ENCODE measurements around the gene ZMYND10.

The ZMYND10 gene

DNA sequence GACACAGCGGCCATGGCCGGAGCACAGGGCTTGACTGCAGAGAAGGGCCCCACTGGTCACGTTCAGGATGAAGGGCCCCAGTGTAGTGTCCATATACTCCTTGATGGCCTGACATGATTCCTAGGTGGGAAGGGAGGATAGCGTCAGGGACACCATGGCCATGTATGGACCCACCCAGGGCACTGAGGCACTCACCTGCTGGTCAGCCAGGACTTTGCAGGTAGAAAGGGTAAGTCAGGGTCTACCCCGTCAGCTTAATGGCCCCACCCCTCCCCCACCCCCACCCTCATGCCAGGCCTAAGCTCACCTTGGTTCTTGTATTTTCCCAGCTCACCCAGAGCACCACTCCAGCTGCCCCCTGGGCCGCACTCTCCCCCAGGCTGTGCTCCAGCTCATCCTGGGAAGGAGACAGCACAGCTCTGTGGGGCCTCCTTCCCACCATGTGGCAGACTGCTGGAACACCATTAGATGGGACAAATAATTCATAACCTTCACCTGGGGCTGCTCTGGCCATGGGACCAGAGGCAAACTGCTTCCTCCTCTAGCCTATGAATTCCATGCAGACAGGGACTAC lies 44.8 kb downstream of the ZMYND10 start:
- no peak for DNase-seq

DNA sequence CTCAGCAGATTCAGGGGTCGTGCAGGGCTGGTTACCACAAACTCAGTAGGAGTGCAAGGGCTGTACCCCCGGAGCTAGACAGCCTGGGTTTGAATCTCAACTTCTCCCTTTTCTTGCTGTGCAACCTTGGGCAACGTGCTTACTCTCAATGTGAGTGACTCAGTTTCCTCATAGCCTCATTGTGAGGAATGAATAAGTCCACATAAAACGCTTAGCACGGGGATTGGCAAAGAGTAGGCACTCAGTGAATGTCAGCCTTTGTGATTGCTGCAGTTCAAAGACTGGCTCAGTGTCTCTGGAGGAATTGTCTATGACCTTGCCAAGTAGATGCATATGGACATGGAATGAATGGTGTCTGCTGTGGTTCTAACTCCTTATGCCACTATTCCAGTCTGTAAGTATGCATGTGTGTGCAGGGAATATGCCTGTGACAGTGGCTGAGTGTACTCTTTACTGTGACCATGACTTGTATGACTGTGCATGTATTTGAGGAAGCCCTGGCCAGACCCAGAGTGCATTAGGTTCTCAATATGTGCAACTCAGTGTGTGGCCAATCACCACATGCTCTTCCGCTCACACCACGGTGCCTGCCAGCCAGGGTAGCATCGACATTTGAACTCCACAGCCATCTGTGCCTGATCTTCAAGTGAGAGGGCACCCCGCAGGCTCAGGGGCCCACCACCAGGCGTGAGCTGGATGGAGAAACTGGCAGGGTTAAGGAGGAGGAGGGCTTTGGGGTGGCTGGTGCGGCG lies 45.4 kb downstream of the ZMYND10 start:
- DNase-seq: no peak

DNA sequence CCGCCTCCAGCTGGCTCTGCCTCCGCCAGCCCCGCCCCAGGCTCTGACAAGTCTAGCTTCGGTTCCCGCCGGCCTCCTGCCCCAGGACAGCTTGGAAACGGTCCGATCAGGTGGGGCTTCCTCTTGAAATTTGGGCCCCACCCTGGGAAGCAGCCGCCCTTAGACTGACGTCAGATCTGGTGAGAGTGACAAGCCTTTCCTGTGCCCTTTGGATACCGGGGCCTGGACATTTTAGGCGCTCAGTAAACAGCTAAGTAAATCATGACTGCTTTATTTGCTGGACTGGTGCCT lies 45.9 kb downstream of the ZMYND10 start:
- no peak for DNase-seq

DNA sequence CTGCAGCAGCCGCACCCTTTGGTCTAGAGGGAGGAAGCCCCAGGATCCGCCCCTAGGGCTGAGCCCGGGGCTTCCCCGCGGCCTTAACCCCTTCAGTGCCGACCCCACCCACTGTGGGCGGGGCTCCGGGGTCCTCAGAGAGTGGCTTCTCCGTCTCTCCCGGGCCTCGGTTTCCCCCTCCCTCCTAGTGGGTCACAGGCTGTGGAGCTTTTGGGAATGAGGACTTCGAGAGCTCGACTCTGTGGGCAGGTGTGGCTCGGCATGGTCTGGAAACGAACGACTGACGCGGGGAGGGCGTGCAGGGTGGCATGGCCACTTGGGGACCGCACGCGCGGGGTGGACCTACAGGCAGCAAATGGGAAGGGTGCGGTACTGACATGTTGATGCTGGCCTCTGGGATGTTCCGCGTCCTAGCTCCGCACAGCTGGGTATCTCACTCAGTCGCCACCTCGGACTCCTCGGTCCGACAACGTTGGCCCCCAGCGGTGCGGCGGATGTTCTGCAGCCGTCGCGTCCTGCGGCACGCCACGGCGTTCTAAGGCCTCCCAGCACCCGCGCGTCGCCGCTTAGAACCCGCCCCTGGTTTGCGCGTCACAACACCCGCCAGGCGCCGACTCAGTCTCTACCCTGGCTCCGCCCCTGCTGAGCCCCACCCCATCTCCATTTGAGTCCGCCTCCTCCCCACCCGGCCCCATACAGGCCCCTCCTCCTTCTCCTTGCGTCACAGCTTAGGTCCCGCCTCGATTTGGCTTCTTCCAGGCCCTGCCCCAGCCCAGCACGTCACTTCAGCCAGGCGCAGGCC lies 46.5 kb downstream of the ZMYND10 start, which contains the start of the genes HYAL3 and NAA80:
HYAL3 (minus strand) TSS at position 570 of the 802 bp plus-strand sequence. CDS start 3,803 bp downstream, outside the sequence.
NAA80 (minus strand) TSS at position 570 of the 802 bp plus-strand sequence. CDS start 1,942 bp downstream, outside the sequence.
- peak; percentile 100 for DNase-seq

DNA sequence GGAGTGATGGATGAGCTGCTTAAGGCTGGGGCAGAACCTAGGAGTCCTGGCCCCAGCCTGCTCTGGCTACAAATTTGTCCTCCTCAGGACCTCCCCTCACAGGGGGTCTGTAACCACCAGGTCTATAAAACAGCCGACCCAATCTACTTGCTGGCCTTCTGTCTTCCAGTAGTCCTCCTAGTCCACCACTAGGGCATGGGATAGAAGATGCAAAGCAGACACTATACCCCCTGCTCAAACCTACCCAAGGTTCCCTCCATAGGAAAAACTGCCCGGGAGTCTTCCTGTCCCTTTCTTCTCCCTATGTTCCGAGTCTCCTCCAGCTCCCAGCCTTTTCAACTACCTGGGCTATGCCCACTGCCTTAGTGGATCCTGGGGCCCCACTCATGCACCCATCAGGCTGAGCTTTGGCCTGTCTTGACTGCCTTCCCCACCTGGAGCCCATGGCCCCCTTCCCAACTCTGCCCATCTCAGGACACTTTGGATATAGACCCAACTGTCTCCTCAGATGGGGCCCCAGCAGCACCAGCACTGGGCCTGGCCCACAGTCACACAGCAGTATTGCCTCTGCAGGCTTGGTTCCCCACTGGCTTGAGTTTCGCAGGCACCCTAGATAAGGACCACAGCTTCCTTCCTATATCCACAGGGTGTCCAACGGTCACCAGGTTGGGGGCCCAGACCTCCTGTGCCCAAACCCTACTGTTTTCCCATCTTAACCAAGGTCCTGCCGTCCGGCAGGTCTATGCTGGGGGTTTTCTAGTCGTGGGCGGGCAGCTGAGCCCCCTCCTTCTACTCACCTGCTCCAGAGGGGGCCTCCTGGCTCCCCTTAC lies 47.4 kb downstream of the ZMYND10 start:
- no peak for DNase-seq

DNA sequence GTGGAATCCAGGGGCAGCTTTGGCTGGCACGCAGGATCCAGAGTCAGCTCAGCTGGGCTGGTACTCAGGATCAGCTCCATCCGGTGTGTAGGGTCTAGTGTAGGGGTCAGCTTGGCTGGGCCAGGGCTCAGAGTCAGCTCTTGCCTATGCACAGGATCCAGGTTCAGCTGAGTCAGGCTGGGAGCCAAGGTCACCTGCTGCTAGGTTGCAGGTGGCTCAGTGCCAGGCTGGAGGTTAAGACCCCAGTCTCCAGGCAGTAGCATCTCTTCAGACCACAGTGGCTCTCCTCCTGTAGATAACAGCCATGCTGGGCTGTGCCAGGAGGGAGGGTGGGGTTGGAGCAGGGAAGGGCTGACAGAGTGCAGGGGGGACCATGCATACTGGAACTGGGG lies 48.2 kb downstream of the ZMYND10 start:
- no peak for DNase-seq

DNA sequence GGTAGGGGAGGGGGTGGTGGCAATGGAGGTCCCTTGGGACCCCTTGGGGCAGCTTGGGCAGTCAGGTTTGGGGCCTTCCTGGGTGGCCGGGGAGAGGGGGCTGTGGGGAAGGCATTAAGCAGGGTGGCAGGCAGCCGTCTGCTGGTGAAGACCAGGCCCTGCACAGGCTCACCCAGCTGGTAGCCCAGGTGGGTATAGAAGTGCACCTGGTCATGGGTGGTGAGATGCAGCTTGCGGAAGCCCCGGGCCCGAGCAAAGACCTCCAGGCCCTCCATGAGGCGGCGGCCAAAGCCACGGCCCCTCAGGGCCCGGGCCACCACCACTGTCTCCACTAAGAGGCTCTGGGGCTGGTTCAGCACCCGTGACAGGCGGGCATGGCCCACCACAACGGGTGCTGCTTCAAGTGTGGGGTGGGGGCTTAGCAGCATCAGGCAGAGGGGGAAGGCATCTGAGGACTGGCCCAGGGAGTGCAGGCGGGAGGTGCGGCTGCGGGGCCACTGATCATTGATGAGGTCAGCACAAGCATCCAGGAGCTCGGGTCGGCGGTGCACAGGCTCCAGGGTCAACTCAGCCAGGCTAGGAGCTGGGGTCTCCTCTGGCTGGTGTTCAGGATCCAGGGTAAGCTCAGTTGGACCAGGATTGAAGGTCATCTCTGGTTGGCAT lies 48.7 kb downstream of the ZMYND10 start:
- DNase-seq: no peak

DNA sequence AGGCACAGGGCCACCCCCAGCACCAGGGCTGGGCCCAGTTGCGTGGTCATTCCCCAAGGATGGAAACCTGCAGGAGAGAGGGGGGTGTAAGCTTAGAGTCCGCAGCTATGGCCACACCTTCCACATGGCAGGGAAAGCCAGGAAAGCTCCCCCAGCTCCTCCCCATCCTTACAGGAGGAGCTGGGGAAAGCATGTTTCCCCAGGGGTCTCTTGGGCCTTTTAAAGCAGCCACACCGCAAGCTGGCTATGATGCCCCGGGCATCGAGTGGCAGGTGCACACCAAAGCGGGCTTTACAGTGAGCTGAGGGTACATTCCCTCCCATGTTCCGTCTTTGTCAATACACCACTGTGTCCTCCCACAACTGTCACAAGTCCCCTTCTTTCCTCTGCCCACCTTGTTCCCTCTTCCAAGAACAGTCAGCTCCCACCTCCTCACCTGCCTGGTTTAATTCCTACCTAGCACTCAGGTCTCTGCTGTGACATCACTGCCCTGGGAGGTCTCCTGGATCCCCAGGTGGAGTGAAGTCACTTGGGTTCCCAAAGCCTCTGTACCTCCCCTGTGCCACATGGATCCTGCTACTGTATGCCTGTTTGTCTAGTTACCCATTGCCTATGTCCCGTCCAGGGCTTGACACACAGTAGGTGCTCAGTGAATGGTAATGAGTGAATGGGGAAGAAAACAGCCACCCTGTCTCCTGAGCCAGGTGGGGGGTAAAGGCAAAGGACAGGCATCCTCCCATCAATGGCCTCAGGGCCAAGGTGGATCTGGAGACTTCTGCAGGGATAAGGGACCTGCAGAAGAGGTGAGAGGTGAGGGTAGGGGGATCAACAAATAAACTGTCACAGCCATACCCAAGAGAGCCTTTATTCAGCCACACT lies 49.7 kb downstream of the ZMYND10 start:
- no peak for DNase-seq

DNA sequence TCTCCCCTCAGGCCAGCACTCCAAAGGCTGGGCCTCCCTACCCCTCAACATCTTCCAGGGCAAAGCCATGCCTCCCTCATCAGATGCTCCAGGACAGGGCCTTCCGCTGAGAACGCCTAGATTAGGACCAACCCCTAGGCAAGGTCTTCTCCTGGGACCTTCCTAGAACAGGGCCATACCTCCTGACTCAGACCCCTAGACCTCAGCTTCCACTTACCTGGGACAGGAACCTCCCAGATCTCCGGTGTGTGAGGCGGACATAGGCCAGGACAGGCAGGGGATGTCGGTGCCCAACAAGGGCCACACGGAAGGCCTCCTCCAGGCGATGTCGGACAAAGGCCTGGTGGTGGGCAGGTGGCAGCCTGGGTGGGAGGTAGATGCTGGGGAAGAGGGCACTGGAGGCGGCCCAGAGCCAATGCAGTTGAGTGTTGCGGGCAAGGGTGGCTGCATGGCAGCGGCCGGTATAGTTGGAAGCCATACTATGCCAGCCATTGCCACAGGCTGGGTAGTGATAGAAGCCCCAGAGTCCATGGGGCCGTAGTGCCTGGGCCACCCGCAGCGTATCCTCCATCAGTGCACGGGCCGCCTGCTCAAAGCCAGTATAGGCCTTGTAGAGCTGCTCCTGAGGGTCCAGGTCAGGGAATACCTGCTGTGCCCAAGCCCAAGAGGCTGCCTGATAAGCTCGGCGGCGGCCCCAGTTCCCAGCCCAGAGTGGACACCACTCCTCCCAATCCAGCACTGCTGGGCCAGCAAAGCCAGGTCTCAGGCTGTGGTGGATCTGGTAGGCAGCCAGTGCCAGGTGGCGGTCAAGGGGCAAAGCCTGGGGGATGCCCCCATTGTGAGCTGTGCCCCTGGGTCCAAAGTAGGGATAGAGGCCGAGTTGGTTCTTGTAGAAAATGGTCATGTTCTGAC lies 50.8 kb downstream of the ZMYND10 start:
- no peak for DNase-seq

DNA sequence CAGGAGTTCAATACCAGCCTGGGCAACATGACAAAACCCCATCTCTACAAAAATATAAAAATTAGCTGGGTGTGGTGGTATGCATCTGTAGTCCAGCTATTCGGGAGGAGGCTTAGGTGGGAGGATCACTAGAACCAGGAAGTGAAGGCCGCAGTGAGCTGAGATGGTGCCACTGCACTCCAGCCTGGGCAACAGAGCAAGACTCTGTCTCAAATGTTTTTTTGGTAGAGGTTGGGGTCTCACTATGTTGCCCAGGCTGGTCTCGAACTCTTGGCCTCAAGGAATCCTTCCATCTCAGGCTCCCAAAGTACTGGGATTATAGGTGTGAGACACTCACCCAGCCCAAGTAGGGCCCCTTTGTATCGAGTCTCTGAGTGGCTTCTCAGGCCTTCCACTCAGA lies 51.4 kb downstream of the ZMYND10 start:
- no peak for DNase-seq

DNA sequence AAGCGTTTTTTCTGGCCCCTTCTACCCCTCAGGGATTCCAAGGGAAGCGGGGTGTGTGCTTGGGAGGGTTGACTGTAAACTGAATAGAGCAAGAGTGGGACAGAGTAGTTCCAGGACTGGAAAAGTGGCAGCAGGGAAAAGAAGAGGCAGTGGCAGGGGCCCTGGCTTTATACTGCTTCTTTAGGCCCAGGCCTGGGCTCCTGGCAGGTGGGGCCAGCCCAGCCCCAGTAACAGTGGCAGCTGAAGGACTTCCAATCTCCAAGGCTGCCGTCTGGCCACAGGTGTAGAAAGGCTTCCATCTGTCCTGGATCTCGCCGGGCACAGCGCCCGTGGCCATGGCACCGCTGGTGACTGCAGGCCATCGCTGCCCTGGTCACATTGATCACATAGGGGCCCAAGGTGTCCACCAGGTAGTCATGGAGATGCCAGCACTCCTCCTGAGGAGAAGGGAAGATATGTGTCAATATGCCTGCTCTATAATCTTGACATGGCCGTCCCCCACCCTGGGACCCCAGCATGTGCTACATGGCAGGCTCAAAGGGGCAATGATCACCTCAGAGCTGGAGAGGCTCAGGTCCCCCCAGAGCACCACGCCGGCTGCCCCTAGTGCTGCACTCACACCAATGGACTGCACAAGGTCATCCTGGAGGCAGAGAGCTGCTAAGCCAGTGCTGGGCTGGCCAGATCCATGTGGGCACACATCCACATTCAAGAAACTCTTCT lies 52.3 kb downstream of the ZMYND10 start:
- DNase-seq: no peak

DNA sequence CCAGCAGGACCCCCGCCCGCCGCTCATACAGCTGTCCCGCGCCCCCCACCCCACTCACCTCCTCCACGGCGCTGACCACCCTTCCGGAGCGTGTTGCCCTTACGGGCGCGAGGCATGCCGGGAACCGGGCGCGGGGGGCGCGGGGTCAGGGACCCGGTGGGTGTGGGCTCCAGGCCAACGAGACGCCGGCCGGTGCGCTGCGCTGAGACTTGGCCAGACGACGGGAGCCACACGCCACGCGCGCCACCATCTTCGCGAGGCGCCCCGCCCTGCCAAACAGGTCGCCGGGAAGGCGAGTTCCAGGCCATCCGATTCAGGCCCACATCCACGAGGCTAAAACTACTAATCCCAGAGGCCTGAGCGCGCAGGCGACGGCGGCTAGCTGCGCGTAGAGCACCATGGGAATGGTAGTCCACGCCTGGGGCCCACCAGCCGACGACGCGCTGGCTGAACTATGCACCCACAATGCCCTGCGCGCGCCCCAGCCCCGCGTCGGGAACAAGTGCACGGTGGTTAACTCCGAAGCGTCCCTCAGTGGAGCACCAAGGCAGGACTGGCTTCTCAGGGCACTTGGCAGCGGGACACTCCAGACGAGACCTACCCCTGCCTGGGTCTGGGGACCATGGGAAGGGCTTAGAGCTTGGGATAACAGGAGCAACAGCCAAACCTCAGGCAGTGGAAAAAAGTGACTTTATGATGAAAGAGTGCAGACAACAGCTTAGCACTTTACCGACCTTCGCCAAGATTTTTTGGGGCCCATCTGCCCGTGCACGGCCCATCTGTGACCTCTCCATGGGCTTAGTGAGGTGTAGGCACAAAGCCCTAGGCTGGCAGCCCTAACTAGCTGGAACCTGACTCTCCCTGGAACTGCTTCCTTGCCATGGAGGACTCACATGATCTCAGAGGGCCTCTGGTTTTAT lies 53.1 kb downstream of the ZMYND10 start, which contains the start of gene IFRD2:
IFRD2 (minus strand) TSS at position 271 of the 920 bp plus-strand sequence; CDS start at position 116, 155 bp downstream.
- DNase-seq: peak; percentile 97
